HEK293T (cell line): Measurements from ENCODE around the gene TENM3.

Source experiments
- FOXK2 ChIP-seq: fragments of 450-650 bp; IDR thresholded peaks from 2 replicates; pipeline ENCODE4 v1.6.1; 2016; ENCODE audit warnings: mild to moderate bottlenecking
- NFRKB ChIP-seq: fragments of 450-650 bp; IDR thresholded peaks from 2 replicates; pipeline ENCODE4 v1.6.1; 2016; ENCODE audit warnings: mild to moderate bottlenecking, moderate library complexity
- SUZ12 ChIP-seq: fragments of 450-650 bp; IDR thresholded peaks from 2 replicates; pipeline ENCODE4 v1.6.1; 2016; ENCODE audit warnings: mild to moderate bottlenecking
- ZNF384 ChIP-seq: fragments of 450-650 bp; IDR thresholded peaks from 2 replicates; pipeline ENCODE4 v1.6.1; 2016

DNA sequence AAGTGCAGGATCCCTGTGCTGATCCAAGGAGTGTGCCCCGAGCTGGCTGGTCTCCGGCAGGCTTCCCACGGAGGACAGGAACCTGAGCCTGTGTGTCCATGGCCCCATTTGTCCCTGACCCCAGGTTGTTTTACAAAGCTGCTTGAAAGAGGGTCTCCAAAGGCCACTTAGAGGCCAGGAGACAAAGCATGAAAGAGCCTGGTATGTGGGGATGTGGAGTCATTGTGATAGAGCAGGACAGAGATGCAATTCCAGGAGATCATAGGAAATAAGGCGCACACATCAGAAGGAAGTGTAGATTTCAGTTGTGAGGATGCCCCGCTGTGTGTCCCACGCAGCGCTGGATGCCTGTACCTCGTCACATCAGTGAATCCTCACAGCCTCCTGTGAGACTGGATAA, 48.0 kb downstream of the TENM3 start:
- no peak for TF ChIP-seq SUZ12
- no peak for TF ChIP-seq NFRKB
- no peak for TF ChIP-seq ZNF384
- TF ChIP-seq FOXK2, result no peak
